Keratinocyte (primary cell): ENCODE measurements around the gene NCKAP5. TPM values are rescaled to one million over a fixed set of nuclear protein-coding genes. Genes with fewer than 3 reads are reported as not detected.

ENCODE experiments used
- DNase-seq: peaks from one replicate; pipeline ENCODE4 v3.0.0-alpha.2; 2011; ENCODE audit warnings: low read depth, missing footprints, low spot score
- FAIRE-seq: peaks from 2 replicates; lab custom pipeline; 2011; peaks lifted over from hg19 to GRCh38; lab: Jason Lieb, UNC
- H2AFZ ChIP-seq: 2 replicates; pipeline ENCODE4 v1.6.0; 2012; ENCODE audit warnings: low read length, control low read depth, inconsistent platforms; ENCODE audit not compliant: control insufficient read depth
- H3K27ac ChIP-seq: 2 replicates; pipeline ENCODE4 v1.5.1; 2011; ENCODE audit warnings: low read length; ENCODE audit not compliant: control insufficient read depth, insufficient read depth
- H3K27me3 ChIP-seq: 3 replicates; pipeline ENCODE4 v1.6.0; 2011; ENCODE audit warnings: low read length; ENCODE audit not compliant: control insufficient read depth, insufficient read depth; ENCODE audit errors: extremely low read depth
- H3K36me3 ChIP-seq, 2 experiments: 2 replicates in 1 of 2; 3 replicates in 1 of 2; pipeline ENCODE4 v1.5.1; 2011; ENCODE audit warnings: low read length in 2 of 2, mild to moderate bottlenecking in 1 of 2; ENCODE audit not compliant: control insufficient read depth in 2 of 2, insufficient read depth in 2 of 2; ENCODE audit errors: extremely low read depth in 1 of 2
- H3K4me1 ChIP-seq: 3 replicates; pipeline ENCODE4 v1.5.1; 2011; ENCODE audit warnings: low read length; ENCODE audit not compliant: control insufficient read depth, insufficient read depth; ENCODE audit errors: extremely low read depth
- H3K4me2 ChIP-seq: 3 replicates; pipeline ENCODE4 v1.6.0; 2011; ENCODE audit warnings: low read depth, low read length; ENCODE audit not compliant: control insufficient read depth, insufficient read depth; ENCODE audit errors: extremely low read depth
- H3K4me3 ChIP-seq, 3 experiments: fragments of 200-600 bp in 1 of 3; sonication (generic) in 1 of 3; 2 replicates in 2 of 3; 3 replicates in 1 of 3; pipeline ENCODE4 v1.5.1; 2011 to 2016; ENCODE audit warnings: low read length in 3 of 3, mild to moderate bottlenecking in 3 of 3, control low read depth in 2 of 3, inconsistent platforms in 1 of 3, low read depth in 1 of 3, mixed read lengths in 1 of 3, mixed run types in 1 of 3, moderate library complexity in 1 of 3; ENCODE audit not compliant: control insufficient read depth in 2 of 3, insufficient read depth in 2 of 3; ENCODE audit errors: extremely low read depth in 1 of 3
- H3K79me2 ChIP-seq: 2 replicates; pipeline ENCODE4 v1.6.0; 2012; ENCODE audit warnings: low read length; ENCODE audit not compliant: control insufficient read depth, insufficient read depth
- H3K9ac ChIP-seq: 3 replicates; pipeline ENCODE4 v1.6.0; 2011; ENCODE audit warnings: low read length; ENCODE audit not compliant: control insufficient read depth, insufficient read depth; ENCODE audit errors: extremely low read depth
- H3K9me1 ChIP-seq: 3 replicates; pipeline ENCODE4 v1.6.0; 2011; ENCODE audit warnings: low read length; ENCODE audit not compliant: control insufficient read depth, insufficient read depth; ENCODE audit errors: extremely low read depth
- H3K9me3 ChIP-seq: 2 replicates; pipeline ENCODE4 v1.5.1; 2012; ENCODE audit warnings: low read depth, low read length; ENCODE audit not compliant: control insufficient read depth
- H4K20me1 ChIP-seq: 3 replicates; pipeline ENCODE4 v1.6.0; 2011; ENCODE audit warnings: low read length; ENCODE audit not compliant: control insufficient read depth, insufficient read depth; ENCODE audit errors: extremely low read depth
- CTCF ChIP-seq, 3 experiments: IDR thresholded peaks in 1 of 3; conservative IDR thresholded peaks in 1 of 3; optimal IDR thresholded peaks in 1 of 3; 2 replicates in 2 of 3; 3 replicates in 1 of 3; pipeline versions ENCODE3 to v1.5.1; 2011; ENCODE audit warnings: low read length in 3 of 3, mild to moderate bottlenecking in 3 of 3, moderate library complexity in 2 of 3, control low read depth in 1 of 3, inconsistent platforms in 1 of 3; ENCODE audit not compliant: insufficient read depth in 2 of 3; ENCODE audit errors: extremely low read depth in 1 of 3
- EZH2 ChIP-seq: IDR thresholded peaks from one replicate; pipeline ENCODE4 v1.6.1; 2012; ENCODE audit warnings: inconsistent platforms, mild to moderate bottlenecking, low read length, moderate library complexity
- dilution Hi-C: fragments of 300-500 bp; cut with MboI; formaldehyde crosslinking; loops from one replicate; pipeline ENCODE4 v1.7.0; 2020; ENCODE audit warnings: low sequenced_read_pairs; ENCODE audit not compliant: extremely low pct_ligation_motif_present
- polyA plus RNA-seq, 5 experiments: library from polyadenylated mRNA; depleted of rRNA in 3 of 5; stranded (reverse) in 3 of 5; stranded (forward) in 1 of 5; unstranded in 1 of 5; fragments of >200 nt; gene quantifications; 1 replicate in 1 of 5; 2 replicates in 3 of 5; 3 replicates in 1 of 5; pipeline versions ENCODE4 v1.2.1 to v1.2.3, GENCODE V29; 2011 to 2012; ENCODE audit warnings: missing spikeins in 2 of 5, low read depth in 1 of 5, low replicate concordance in 1 of 5

NCKAP5 gene
- polyA plus RNA-seq, 1 donor (not counting 4 experiments of a cell fraction or from before 2014, with no cell fraction given), result 3.6 TPM

DNA sequence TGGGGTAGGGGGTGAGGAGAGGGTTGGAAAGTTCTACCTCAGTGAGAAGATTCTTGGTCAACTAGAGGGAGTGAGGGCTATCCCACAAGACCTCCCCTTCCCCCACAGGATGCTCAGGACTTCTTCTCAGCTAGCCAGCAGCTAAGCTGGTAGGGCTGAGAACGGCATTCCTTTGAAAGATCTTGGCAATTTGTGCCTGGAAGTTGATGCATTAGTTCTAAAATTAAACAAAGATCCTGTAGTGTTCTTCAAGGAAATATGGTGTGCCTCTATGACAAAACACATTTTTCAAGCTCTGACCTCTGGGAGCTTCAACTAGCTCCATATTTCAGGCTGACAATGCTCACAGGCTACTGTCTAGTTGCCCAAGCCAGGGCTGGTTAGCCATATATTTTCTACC, 900.6 kb downstream of the NCKAP5 start:
- no peak for TF ChIP-seq EZH2
- TF ChIP-seq CTCF (optimal IDR thresholded peaks at IDR 0.05 in 1 of 3, IDR thresholded peaks at IDR 0.05 in 1 of 3, conservative IDR thresholded peaks at IDR 0.05 in 1 of 3; ENCODE audit: extremely low read depth in 1 of 3, insufficient read depth in 2 of 3, low read length in 3 of 3), result no peak
- no peak overlapping the region for H3K27ac ChIP-seq
- H3K36me3 ChIP-seq, result no peaks in the 10 kb centered on the region
- no peak overlapping the region for H2AFZ ChIP-seq
- H3K4me1 ChIP-seq, result peaks cover 27% of the 10 kb centered on the region
- H3K9me3 ChIP-seq, result no peaks in the 10 kb centered on the region
- H3K9me1 ChIP-seq, result no peaks in the 10 kb centered on the region
- no peaks in the 10 kb centered on the region for H4K20me1 ChIP-seq
- FAIRE-seq, result no peak
- H3K4me3 ChIP-seq, result no peak overlapping the region
- no peak for DNase-seq
- dilution Hi-C loops, result no loop called here
- H3K27me3 ChIP-seq, result peaks cover 39% of the 10 kb centered on the region
- H3K9ac ChIP-seq, result no peak overlapping the region
- H3K4me2 ChIP-seq, result no peak overlapping the region
- no peaks in the 10 kb centered on the region for H3K79me2 ChIP-seq

DNA sequence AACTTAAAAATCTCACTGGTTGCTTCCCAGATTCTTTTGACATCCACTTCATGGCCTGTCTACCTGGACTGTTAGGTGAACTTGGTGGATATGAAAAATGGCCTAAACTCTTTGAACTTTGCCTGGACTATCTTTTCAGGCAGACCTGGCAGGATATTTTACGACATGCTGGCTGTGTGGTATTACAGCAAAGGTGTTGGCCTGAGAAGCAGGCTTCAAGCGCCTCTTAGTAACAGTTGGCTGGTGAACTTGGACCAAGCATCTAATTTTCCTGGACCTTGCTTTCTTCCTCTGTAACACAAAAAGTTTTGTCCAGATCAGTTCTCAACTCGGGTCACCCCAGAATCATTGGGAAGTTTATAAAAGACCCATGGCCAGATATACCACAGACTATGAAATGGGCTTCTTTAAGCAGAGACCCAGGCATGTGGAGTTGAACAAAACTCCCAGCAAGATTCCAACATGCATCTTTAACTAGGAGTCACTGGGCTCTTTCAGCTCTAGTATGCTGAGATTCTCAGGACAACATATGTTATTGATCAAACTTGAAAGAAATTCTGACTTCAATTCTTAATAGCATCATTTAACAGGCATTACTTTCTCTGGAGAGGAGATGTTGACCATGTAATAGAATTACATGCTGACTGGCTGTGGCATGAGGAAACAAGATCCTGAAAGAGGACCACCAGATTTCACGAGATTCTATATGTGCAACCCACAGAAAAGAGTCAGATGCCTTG, 902.7 kb downstream of the NCKAP5 start:
- Histone ChIP-seq H3K4me2 (no peak overlapping the region), H3K4me3 (no peak overlapping the region), H3K9me1 (no peaks in the 10 kb centered on the region), H4K20me1 (no peaks in the 10 kb centered on the region), H3K36me3 (no peaks in the 10 kb centered on the region), H3K79me2 (no peaks in the 10 kb centered on the region), H3K27ac (no peak overlapping the region), H2AFZ (no peak overlapping the region), H3K4me1 (peaks cover 19% of the 10 kb centered on the region), H3K9ac (no peak overlapping the region), H3K9me3 (no peaks in the 10 kb centered on the region), H3K27me3 (peaks cover 38% of the 10 kb centered on the region)
- TF ChIP-seq CTCF (optimal IDR thresholded peaks at IDR 0.05 in 1 of 3, IDR thresholded peaks at IDR 0.05 in 1 of 3, conservative IDR thresholded peaks at IDR 0.05 in 1 of 3; ENCODE audit: extremely low read depth in 1 of 3, insufficient read depth in 2 of 3, low read length in 3 of 3) (no peak), EZH2 (no peak)
- DNase-seq (no peak), FAIRE-seq (no peak)
- dilution Hi-C loops, result no loop called here
